Transverse colon (tissue), 4 donors: Measurements from ENCODE around the gene MATN3.

Experiments used
- CTCF ChIP-seq, 5 experiments: fragments of 200-600 bp in 3 of 5; fragments of 450-650 bp in 2 of 5; sonication (generic) in 3 of 5; IDR thresholded peaks; 1 replicate in 2 of 5; 2 replicates in 3 of 5; pipeline ENCODE4 v1.5.1; 2016 to 2017; ENCODE audit warnings: antibody characterized with exemption in 5 of 5, inconsistent platforms in 3 of 5, mild to moderate bottlenecking in 2 of 5, moderate library complexity in 1 of 5
- EP300 ChIP-seq: sonication (generic); formaldehyde crosslinking; IDR thresholded peaks from one replicate; pipeline ENCODE4 v1.6.1; 2017; ENCODE audit warnings: antibody characterized with exemption, low read depth
- POLR2A ChIP-seq: fragments of 450-650 bp; IDR thresholded peaks from one replicate; pipeline ENCODE4 v1.6.1; 2016; ENCODE audit warnings: antibody characterized with exemption, mild to moderate bottlenecking, moderate library complexity
- POLR2AphosphoS5 ChIP-seq, 3 donors: sonication (generic); formaldehyde crosslinking; IDR thresholded peaks; one replicate each; pipeline ENCODE4 v1.6.1; 2016; ENCODE audit warnings: antibody characterized with exemption in 3 of 3

- no peak for TF ChIP-seq CTCF (IDR thresholded peaks at IDR 0.05)
- no peak for TF ChIP-seq EP300
- no peak for TF ChIP-seq POLR2AphosphoS5 (IDR thresholded peaks at IDR 0.05)
- no peak for TF ChIP-seq POLR2A
Observed at GRCh38 chr2:20035955-20036666, 23.6 kb upstream of the MATN3 start.
